ENCODE data around the gene FYB2.

The FYB2 gene, protein sequence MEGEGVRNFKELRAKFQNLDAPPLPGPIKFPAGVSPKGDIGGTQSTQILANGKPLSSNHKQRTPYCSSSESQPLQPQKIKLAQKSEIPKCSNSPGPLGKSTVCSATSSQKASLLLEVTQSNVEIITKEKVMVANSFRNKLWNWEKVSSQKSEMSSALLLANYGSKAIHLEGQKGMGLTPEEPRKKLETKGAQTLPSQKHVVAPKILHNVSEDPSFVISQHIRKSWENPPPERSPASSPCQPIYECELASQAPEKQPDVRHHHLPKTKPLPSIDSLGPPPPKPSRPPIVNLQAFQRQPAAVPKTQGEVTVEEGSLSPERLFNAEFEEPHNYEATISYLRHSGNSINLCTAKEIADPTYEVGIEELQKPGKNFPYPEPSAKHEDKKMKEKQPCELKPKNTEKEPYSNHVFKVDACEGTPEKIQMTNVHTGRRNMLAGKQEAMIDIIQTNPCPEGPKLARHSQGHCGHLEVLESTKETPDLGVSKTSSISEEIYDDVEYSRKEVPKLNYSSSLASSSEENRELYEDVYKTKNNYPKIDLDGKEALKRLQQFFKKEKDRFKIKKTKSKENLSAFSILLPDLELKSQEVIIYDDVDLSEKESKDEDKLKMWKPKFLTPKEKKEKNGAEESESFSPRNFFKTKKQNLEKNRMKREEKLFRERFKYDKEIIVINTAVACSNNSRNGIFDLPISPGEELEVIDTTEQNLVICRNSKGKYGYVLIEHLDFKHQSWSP

DNA sequence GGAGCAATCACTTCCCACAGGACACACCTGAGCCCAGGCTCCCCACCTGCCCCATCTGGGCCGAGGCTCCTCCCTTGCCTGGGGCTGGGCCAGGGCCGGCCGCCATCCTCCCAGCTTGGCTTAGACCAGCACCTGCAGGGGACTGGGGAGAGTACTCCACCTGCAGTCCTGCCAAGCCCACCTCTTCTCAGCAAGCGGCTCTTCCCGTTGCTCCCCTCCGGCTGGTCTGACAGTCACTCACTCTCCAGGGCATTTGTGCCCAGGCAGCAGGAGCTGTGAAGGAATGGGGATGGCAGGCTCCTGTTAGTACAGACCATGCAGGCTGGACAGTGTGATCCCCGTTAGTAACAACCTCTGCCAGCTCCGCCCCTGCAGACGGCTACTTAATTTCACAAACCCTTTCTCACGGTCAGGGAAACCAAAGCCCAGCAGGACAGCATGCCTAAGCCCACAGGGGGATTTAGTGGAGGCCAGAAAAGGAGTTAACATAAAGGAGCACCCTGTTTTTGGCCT, at the start of gene FYB2:
Gene FYB2 (minus strand): TSS at position 18 of the 513 bp plus-strand sequence. CDS start 114 bp downstream, outside the sequence.
- no peak within 1 kb of the TSS for H3K9ac ChIP-seq (ENCODE audit: low read length)
- H3K36me3 ChIP-seq (ENCODE audit: control insufficient read depth, insufficient read depth, low read length, severe bottlenecking), result no peaks in the 10 kb centered on the region
- no peak within 1 kb of the TSS for H3K4me3 ChIP-seq (ENCODE audit: low read length)
- no peak for DNase-seq (ENCODE audit: low read depth)
- H3K4me1 ChIP-seq (ENCODE audit: control insufficient read depth, insufficient read depth, low read length), result peaks cover 23% of the 10 kb centered on the region
- peaks cover 6% of the 10 kb centered on the region for H3K9me3 ChIP-seq (ENCODE audit: control insufficient read depth, low read length)
- no peaks in the 10 kb centered on the region for H3K27me3 ChIP-seq (replicated peaks; ENCODE audit: control insufficient read depth, insufficient read depth, low read length)

DNA sequence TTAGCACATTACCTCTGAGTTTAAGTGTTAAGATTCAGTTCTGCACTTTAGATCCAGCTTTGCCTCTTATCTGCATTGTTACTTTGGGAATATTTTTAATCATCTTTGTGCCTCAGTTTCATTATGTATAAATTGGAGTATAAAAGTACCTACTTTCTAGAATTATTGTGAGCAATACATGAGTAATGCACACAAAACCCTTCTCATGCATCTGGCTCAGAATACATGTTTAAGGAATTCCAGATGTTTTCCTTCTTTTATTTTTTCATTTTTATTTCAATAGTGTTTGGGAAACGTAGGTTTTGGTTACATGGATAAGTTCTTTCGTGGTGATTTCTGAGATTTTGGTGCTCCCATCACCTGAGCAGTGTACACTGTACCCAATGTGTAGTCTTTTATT, 49.6 kb upstream of the FYB2 start:
- Histone ChIP-seq H3K9ac (ENCODE audit: low read length) (no peak overlapping the region), H3K27me3 (replicated peaks; ENCODE audit: control insufficient read depth, insufficient read depth, low read length) (no peaks in the 10 kb centered on the region), H3K4me3 (ENCODE audit: low read length) (no peak overlapping the region), H3K9me3 (ENCODE audit: control insufficient read depth, low read length) (no peaks in the 10 kb centered on the region), H3K4me1 (ENCODE audit: control insufficient read depth, insufficient read depth, low read length) (peaks cover 13% of the 10 kb centered on the region), H3K36me3 (ENCODE audit: control insufficient read depth, insufficient read depth, low read length, severe bottlenecking) (no peaks in the 10 kb centered on the region)
- peak; percentile 61 for DNase-seq (ENCODE audit: low read depth)

DNA sequence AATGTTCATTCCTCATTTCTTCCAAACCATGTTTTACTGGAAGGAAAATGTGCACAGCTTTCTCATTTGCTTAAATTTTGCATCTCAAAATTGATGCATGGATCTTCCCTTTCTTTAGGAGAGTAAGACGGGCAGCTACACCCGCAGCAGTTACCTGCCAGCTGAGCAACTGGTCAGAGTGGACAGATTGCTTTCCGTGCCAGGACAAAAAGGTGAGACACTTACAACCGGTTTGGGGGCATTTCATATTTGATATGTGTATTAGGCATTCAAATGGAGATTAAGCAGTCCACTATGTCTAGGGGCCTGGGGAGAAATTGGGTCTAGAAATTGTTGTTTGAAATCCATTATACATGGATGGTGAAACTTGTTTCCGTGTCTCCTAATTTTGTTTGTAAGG, 48.3 kb upstream of the FYB2 start:
- no peaks in the 10 kb centered on the region for H3K36me3 ChIP-seq (ENCODE audit: control insufficient read depth, insufficient read depth, low read length, severe bottlenecking)
- no peaks in the 10 kb centered on the region for H3K27me3 ChIP-seq (replicated peaks; ENCODE audit: control insufficient read depth, insufficient read depth, low read length)
- H3K9me3 ChIP-seq (ENCODE audit: control insufficient read depth, low read length), result no peaks in the 10 kb centered on the region
- H3K4me1 ChIP-seq (ENCODE audit: control insufficient read depth, insufficient read depth, low read length), result peaks cover 8% of the 10 kb centered on the region
- H3K4me3 ChIP-seq (ENCODE audit: low read length), result no peak overlapping the region
- H3K9ac ChIP-seq (ENCODE audit: low read length), result no peak overlapping the region
- DNase-seq (ENCODE audit: low read depth), result no peak

DNA sequence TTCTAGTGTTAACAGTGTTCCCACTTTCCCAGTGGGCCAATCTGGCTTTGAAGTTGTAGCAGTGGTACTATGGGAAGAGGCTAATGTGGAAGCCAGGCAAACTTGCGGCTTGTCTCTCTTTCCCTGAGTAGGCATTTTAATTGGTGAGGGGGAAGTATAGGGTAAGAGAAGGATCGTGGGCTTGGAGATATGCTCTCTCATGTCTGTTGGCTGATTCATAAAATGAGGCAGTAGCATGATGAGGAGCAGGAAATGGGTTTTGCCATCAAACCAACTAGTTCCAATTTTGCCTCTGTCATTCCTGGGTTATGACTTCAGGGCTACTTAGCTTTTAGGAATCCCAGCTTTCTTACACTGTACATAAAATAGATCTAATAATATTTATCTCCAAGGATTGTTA, 47.5 kb upstream of the FYB2 start:
- no peak overlapping the region for H3K9ac ChIP-seq (ENCODE audit: low read length)
- H3K36me3 ChIP-seq (ENCODE audit: control insufficient read depth, insufficient read depth, low read length, severe bottlenecking), result no peaks in the 10 kb centered on the region
- peaks cover 7% of the 10 kb centered on the region for H3K4me1 ChIP-seq (ENCODE audit: control insufficient read depth, insufficient read depth, low read length)
- peak; percentile 53 for DNase-seq (ENCODE audit: low read depth)
- no peaks in the 10 kb centered on the region for H3K27me3 ChIP-seq (replicated peaks; ENCODE audit: control insufficient read depth, insufficient read depth, low read length)
- no peaks in the 10 kb centered on the region for H3K9me3 ChIP-seq (ENCODE audit: control insufficient read depth, low read length)
- no peak overlapping the region for H3K4me3 ChIP-seq (ENCODE audit: low read length)

DNA sequence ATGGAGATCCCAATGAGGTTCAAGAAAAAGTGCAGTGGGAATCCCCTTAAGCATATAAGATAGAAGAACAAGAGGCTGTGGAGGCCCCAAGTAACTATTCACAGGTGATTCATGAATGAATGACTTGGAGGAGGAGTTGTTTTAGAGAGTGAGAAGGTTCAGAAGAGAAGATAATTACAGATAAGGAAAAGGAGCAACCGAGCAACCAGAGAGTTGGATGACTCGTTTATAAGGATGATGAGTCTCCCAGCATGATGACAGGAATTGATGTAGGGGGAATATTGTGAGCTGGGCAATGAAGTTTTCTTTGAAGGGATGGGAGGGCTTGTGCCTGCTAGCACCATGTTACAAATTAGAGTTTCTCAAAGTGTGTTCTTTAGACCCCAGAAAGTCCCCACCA, 45.2 kb upstream of the FYB2 start:
- Histone ChIP-seq H3K36me3 (ENCODE audit: control insufficient read depth, insufficient read depth, low read length, severe bottlenecking) (no peaks in the 10 kb centered on the region), H3K4me1 (ENCODE audit: control insufficient read depth, insufficient read depth, low read length) (peaks cover 7% of the 10 kb centered on the region), H3K4me3 (ENCODE audit: low read length) (no peak overlapping the region), H3K9ac (ENCODE audit: low read length) (no peak overlapping the region), H3K27me3 (replicated peaks; ENCODE audit: control insufficient read depth, insufficient read depth, low read length) (no peaks in the 10 kb centered on the region), H3K9me3 (ENCODE audit: control insufficient read depth, low read length) (no peaks in the 10 kb centered on the region)
- no peak for DNase-seq (ENCODE audit: low read depth)

DNA sequence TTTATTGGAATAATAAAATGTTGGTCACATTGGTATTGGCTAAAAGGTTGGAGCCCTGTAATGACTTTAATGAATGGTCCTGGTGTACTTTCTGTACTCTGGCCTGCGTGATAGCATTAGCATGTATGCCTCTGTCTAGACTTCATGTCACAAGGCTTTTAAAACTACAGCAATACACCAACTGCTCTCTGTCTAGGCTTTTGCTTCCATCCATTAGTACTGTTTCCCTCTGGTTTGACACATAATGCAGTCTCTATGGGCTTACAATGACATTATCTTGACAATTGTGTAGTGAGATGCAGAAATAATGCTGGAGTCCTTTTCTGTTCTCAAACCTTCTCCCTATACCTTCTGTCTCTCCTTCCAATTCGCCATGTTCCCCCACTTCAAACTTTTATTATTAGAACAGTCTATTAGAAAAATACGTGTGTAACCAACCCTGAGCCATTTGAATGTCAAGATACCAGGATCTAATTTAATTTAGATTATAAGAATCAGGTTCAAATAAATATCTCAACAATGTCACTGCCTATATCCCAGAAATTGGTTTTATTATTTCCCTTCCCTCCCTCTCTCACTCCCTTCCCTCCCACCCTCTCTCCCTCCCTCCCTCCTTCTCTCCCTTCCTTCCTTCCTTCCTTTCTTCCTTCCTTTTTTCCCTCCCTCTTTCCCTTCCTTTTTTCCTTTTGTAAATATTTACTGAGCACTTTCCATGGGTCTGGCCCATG, 44.2 kb upstream of the FYB2 start:
- DNase-seq (ENCODE audit: low read depth), result no peak
- no peak overlapping the region for H3K4me3 ChIP-seq (ENCODE audit: low read length)
- H3K9me3 ChIP-seq (ENCODE audit: control insufficient read depth, low read length), result no peaks in the 10 kb centered on the region
- no peaks in the 10 kb centered on the region for H3K36me3 ChIP-seq (ENCODE audit: control insufficient read depth, insufficient read depth, low read length, severe bottlenecking)
- no peaks in the 10 kb centered on the region for H3K27me3 ChIP-seq (replicated peaks; ENCODE audit: control insufficient read depth, insufficient read depth, low read length)
- H3K4me1 ChIP-seq (ENCODE audit: control insufficient read depth, insufficient read depth, low read length), result peaks cover 7% of the 10 kb centered on the region
- H3K9ac ChIP-seq (ENCODE audit: low read length), result no peak overlapping the region

DNA sequence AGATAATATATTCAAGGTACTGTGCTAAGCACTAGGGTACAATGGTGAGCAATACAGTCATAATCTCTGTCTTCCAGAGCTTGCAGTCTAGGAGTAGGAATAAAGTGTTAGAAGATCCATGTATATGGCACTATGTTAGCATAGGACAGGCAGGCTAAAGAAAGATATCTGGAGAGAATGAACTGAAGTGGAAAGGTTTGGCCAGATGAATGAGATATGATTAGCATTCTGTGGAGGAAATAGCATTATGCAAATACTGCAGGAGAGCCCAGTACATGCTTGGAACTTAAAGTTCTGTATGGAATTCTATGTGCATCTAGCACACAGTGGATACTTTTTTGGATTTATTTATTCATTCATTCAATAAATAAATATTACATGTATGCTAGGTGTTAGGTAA, 40.1 kb upstream of the FYB2 start:
- Histone ChIP-seq H3K4me3 (ENCODE audit: low read length) (no peak overlapping the region), H3K36me3 (ENCODE audit: control insufficient read depth, insufficient read depth, low read length, severe bottlenecking) (no peaks in the 10 kb centered on the region), H3K9me3 (ENCODE audit: control insufficient read depth, low read length) (no peaks in the 10 kb centered on the region)

DNA sequence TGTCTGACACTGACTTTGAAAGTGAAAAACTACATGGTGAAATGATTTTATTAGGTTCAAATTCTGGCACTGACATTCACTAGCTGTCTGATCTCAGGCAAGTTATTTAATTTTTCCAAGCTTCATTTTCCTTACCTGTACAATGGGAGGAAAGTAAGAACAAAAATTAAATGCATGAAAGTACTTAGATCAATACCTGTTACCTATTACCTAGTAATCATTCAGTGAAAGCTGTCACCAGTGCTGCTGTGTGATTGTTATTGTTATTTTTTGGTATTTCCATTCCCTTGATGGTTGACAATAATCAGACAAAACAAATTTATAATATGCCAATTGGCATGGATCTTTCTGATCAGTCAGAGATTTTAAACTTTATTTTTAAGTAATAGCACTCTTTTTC, 37.0 kb upstream of the FYB2 start:
- no peaks in the 10 kb centered on the region for H3K36me3 ChIP-seq (ENCODE audit: control insufficient read depth, insufficient read depth, low read length, severe bottlenecking)
- no peak for DNase-seq (ENCODE audit: low read depth)
- no peaks in the 10 kb centered on the region for H3K9me3 ChIP-seq (ENCODE audit: control insufficient read depth, low read length)
- no peaks in the 10 kb centered on the region for H3K27me3 ChIP-seq (replicated peaks; ENCODE audit: control insufficient read depth, insufficient read depth, low read length)
- H3K9ac ChIP-seq (ENCODE audit: low read length), result no peak overlapping the region
- no peak overlapping the region for H3K4me3 ChIP-seq (ENCODE audit: low read length)
- no peaks in the 10 kb centered on the region for H3K4me1 ChIP-seq (ENCODE audit: control insufficient read depth, insufficient read depth, low read length)

More for the DNA sequence above, 40.1 kb upstream of the FYB2 start:
- DNase-seq (ENCODE audit: low read depth), result no peak
- no peak overlapping the region for H3K9ac ChIP-seq (ENCODE audit: low read length)
- no peaks in the 10 kb centered on the region for H3K4me1 ChIP-seq (ENCODE audit: control insufficient read depth, insufficient read depth, low read length)
- H3K27me3 ChIP-seq (replicated peaks; ENCODE audit: control insufficient read depth, insufficient read depth, low read length), result no peaks in the 10 kb centered on the region

DNA sequence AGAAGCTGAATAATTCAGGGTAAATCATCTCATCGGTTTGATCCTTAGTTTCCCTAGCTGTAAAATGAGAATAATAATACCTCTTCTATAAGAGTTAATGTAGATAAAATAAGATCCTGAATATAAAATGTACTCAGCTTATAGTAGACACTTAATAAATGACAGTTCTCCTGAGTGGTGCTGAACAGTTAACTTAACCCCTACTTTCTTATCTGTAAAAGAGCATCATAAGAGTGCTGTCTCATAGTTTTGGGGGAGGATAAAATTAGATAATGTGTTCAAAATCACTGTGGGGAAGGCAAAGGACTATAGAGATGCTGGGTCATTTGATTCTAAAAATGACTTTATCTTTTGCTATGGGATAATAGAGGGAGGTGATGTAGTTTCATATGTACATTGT, 36.0 kb upstream of the FYB2 start:
- Histone ChIP-seq H3K27me3 (replicated peaks; ENCODE audit: control insufficient read depth, insufficient read depth, low read length) (no peaks in the 10 kb centered on the region), H3K36me3 (ENCODE audit: control insufficient read depth, insufficient read depth, low read length, severe bottlenecking) (no peaks in the 10 kb centered on the region), H3K4me1 (ENCODE audit: control insufficient read depth, insufficient read depth, low read length) (no peaks in the 10 kb centered on the region), H3K9me3 (ENCODE audit: control insufficient read depth, low read length) (no peaks in the 10 kb centered on the region), H3K4me3 (ENCODE audit: low read length) (no peak overlapping the region), H3K9ac (ENCODE audit: low read length) (no peak overlapping the region)
- no peak for DNase-seq (ENCODE audit: low read depth)

DNA sequence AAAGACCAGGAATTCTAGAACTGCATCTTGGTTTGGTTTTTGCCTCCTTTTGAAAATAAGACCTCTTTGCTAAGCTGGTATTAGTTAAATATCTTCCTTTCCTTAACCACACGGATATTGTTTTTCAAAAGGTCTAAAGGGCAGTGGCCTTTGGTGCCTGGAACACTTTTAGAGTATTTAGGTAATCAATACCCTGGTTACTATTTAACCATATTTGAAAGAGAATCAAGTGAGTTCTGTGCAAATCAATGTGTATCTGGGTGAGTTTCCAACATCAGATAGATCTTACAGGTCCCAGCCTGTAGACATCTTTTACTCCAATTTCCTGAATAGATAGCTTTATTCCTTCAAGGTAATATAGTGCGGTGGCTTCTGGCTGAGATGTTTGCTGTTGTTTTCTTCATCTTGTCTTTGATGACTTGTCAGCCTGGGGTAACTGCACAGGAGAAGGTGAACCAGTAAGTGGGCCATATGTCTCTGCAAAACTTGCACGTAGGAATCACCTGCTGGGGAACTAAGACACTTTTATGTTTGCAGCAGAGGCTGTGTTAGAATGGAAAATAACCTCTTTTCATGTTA, 35.4 kb upstream of the FYB2 start, which contains the start of gene C8A:
Gene C8A (plus strand): TSS at position 277 of the 579 bp plus-strand sequence. CDS start 105 bp downstream, at position 382.
- H3K4me3 ChIP-seq (ENCODE audit: low read length), result no peak within 1 kb of the TSS
- DNase-seq (ENCODE audit: low read depth), result no peak

More for the DNA sequence above, 35.4 kb upstream of the FYB2 start, which contains the start of gene C8A:
- H3K9ac ChIP-seq (ENCODE audit: low read length), result no peak within 1 kb of the TSS
- no peaks in the 10 kb centered on the region for H3K9me3 ChIP-seq (ENCODE audit: control insufficient read depth, low read length)
- H3K36me3 ChIP-seq (ENCODE audit: control insufficient read depth, insufficient read depth, low read length, severe bottlenecking), result no peaks in the 10 kb centered on the region
- no peaks in the 10 kb centered on the region for H3K27me3 ChIP-seq (replicated peaks; ENCODE audit: control insufficient read depth, insufficient read depth, low read length)
- no peaks in the 10 kb centered on the region for H3K4me1 ChIP-seq (ENCODE audit: control insufficient read depth, insufficient read depth, low read length)
